Gastrocnemius medialis (tissue), 4 donors: ENCODE data around the gene CPSF2.

Source experiments
- CTCF ChIP-seq, 5 experiments: fragments of 450-650 bp in 3 of 5; fragments of 200-600 bp in 2 of 5; sonication (generic) in 2 of 5; IDR thresholded peaks in 4 of 5; conservative IDR thresholded peaks in 1 of 5; 1 replicate in 4 of 5; 2 replicates in 1 of 5; pipeline ENCODE4 v1.5.1; 2016 to 2019; ENCODE audit warnings: antibody characterized with exemption in 5 of 5, mild to moderate bottlenecking in 3 of 5, moderate library complexity in 3 of 5
- POLR2A ChIP-seq, 2 donors: fragments of 450-650 bp; IDR thresholded peaks; one replicate each; pipeline ENCODE4 v1.6.1; 2017; ENCODE audit warnings: antibody characterized with exemption in 2 of 2, mild to moderate bottlenecking in 2 of 2, moderate library complexity in 2 of 2

GRCh38 chr14:92109490-92109889, 12.3 kb upstream of the CPSF2 start:
- TF ChIP-seq POLR2A (IDR thresholded peaks at IDR 0.05): no peak
- no peak for TF ChIP-seq CTCF (IDR thresholded peaks at IDR 0.05 in 4 of 5, conservative IDR thresholded peaks at IDR 0.05 in 1 of 5)
